ENCODE results near the gene SRGAP1.

DNA sequence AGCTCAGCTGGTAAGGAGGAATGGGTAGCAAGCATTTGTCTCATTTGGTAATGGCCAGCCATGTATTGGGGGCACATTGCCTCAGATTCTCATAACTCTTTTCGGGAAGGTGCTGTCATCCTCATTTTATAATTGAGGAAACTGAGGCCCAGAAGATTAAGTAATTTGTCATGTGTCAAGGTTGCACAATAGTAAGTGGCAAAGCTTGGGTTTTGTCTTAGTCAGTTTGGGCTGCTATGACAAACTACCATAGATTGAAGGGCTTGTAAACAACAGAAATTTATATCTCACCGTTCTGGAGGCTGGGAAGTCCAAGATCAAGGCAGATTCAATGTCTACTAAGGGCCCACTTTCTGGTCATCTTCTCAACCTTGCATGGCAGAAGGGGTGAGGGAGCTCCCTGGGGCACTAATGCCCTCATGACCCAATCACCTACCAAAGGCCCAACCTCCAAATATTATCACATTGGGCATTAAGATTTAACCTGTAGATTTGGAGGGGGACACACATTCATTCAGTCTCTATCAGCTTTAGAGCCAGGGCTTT lies 99.6 kb downstream of the SRGAP1 start:
- TF ChIP-seq, protein P1, sequence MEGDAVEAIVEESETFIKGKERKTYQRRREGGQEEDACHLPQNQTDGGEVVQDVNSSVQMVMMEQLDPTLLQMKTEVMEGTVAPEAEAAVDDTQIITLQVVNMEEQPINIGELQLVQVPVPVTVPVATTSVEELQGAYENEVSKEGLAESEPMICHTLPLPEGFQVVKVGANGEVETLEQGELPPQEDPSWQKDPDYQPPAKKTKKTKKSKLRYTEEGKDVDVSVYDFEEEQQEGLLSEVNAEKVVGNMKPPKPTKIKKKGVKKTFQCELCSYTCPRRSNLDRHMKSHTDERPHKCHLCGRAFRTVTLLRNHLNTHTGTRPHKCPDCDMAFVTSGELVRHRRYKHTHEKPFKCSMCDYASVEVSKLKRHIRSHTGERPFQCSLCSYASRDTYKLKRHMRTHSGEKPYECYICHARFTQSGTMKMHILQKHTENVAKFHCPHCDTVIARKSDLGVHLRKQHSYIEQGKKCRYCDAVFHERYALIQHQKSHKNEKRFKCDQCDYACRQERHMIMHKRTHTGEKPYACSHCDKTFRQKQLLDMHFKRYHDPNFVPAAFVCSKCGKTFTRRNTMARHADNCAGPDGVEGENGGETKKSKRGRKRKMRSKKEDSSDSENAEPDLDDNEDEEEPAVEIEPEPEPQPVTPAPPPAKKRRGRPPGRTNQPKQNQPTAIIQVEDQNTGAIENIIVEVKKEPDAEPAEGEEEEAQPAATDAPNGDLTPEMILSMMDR (IDR thresholded peaks at IDR 0.05) = no peak
- TF ChIP-seq POLR2A (IDR thresholded peaks at IDR 0.05) = no peak

All from vagina (tissue), 2 donors.